Epithelial cell of esophagus (primary cell): ENCODE results near the gene CHORDC1.
"Not testable (repeated sequence)": the region's sequence is repeated elsewhere in the genome, so short reads cannot be mapped to it uniquely, and the experiment has no call there.

Source experiments
- DNase-seq: peaks from one replicate; pipeline ENCODE4 v3.0.0; 2010; ENCODE audit warnings: low read depth
- H3K4me3 ChIP-seq: 2 replicates; pipeline ENCODE4 v1.5.1; 2011; ENCODE audit warnings: mild to moderate bottlenecking, low read length, control low read depth
- TF ChIP-seq, protein P1 (sequence below): IDR thresholded peaks from 2 replicates; pipeline ENCODE4 v1.5.1; 2011; ENCODE audit warnings: low read depth, mild to moderate bottlenecking, low read length, control low read depth, inconsistent platforms; ENCODE audit not compliant: insufficient read depth; ENCODE audit errors: missing control alignments

Gene CHORDC1

DNA sequence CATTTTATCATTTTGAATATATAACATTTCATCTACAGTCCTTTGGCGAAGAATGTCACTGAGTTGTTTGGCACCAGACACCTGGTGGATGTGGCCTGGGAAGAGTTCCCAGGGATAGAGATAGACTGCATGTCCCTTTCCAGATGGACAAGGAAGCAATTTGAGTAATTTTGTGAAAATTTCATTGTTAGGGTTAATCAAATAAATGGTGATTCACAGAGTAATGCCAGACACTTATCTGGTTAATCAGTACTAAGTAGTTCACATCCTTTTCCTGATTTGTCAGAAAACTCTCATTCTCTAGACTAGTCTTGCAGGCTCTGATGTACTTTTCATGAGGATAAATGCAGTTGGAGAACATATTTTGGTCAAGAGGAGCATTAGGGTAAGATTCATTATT, 46.8 kb downstream of the CHORDC1 start:
- DNase-seq: no peak
- TF ChIP-seq, protein P1, sequence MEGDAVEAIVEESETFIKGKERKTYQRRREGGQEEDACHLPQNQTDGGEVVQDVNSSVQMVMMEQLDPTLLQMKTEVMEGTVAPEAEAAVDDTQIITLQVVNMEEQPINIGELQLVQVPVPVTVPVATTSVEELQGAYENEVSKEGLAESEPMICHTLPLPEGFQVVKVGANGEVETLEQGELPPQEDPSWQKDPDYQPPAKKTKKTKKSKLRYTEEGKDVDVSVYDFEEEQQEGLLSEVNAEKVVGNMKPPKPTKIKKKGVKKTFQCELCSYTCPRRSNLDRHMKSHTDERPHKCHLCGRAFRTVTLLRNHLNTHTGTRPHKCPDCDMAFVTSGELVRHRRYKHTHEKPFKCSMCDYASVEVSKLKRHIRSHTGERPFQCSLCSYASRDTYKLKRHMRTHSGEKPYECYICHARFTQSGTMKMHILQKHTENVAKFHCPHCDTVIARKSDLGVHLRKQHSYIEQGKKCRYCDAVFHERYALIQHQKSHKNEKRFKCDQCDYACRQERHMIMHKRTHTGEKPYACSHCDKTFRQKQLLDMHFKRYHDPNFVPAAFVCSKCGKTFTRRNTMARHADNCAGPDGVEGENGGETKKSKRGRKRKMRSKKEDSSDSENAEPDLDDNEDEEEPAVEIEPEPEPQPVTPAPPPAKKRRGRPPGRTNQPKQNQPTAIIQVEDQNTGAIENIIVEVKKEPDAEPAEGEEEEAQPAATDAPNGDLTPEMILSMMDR: no peak
- no peak overlapping the region for H3K4me3 ChIP-seq

DNA sequence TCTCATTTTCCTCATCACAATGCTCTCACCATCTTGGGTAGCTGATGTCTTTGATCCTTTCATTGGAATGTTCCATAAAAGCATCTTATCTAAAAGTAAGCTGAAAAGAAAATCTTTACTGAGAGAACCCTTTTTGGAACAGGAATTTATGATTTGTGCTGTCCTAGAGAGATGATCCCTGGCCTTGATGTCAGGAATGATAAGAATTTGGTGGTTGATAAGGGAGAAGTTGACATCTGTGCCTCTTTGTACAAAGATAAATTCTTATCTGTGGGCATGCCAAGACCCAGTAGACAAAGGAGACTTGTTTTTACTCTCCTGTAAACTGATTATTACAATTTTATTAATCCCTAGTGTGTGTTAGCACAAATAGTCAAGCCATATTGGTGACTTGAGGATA, 51.5 kb downstream of the CHORDC1 start:
- no peak overlapping the region for H3K4me3 ChIP-seq
- TF ChIP-seq, protein P1: no peak
- DNase-seq: no peak

DNA sequence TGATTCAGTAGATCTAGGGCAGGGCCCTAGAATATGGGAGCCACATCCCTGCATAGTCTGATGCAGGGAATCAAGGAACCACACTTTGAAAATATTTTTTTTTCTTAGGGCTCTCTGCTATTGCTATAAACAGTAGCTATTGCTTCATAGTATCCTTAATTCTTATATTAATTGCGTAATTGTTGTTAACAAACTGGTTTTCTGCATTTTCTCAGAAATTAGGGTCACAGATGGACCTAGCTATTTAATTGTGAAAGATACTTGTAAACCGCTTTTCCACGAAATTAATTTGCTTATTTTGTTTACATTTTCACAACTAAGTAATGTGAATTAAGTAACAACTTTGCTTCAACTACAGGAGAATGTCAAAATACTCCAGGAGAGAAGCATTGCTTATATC, 54.3 kb downstream of the CHORDC1 start:
- no peak overlapping the region for H3K4me3 ChIP-seq
- DNase-seq: no peak
- TF ChIP-seq, protein P1: no peak

DNA sequence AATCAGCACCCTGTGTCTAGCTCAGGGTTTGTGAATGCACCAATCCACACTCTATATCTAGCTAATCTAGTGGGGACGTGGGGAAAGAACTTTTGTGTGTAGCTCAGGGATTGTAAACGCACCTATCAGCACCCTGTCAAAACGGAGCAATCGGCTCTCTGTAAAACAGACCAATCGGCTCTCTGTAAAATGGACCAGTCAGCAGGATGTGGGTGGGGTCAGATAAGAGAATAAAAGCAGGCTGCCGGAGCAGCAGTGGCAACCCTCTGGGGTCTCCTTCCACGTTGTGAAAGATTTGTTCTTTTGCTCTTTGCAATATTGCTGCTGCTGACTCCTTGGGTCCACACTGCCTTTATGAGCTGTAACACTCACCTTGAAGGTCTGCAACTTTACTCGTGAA, 55.1 kb downstream of the CHORDC1 start:
- H3K4me3 ChIP-seq, DNase-seq: not testable (repeated sequence)

DNA sequence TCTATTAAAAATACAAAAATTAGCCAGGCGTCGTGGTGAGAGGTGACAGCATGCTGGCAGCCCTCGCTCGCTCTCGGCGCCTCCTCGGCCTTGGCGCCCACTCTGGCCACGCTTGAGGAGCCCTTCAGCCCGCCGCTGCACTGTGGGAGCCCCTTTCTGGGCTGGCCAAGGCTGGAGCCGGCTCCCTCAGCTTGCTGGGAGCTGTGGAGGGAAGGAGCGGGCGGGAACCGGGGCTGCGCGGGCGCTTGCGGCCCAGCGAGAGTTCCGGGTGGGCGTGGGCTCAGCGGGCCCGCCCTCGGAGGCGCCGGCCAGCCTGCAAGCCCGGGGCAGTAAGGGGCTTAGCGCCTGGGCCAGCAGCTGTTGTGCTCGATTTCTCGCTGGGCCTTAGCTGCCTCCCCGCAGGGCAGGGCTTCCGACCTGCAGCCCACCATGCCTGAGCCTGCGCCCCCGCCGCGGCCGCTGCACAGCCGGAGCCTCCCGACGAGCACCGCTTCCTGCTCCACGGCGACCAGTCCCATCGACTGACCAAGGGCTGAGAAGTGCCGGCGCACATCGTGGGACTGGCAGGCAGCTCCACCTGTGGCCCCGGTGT, 55.8 kb downstream of the CHORDC1 start:
- DNase-seq: not testable (repeated sequence)

More for the DNA sequence above, 55.8 kb downstream of the CHORDC1 start:
- H3K4me3 ChIP-seq: not testable (repeated sequence)
